Right lobe of liver (tissue), 4 donors: Measurements from ENCODE around the gene MYRF.

Experiments used
- CTCF ChIP-seq, 4 donors: fragments of 200-600 bp in 3 of 4; fragments of 450-650 bp in 1 of 4; IDR thresholded peaks; one replicate each; pipeline versions ENCODE4 v1.5.1 to v1.8.0; 2016 to 2022; ENCODE audit warnings: antibody characterized with exemption in 4 of 4, mild to moderate bottlenecking in 2 of 4
- POLR2A ChIP-seq: fragments of 450-650 bp; IDR thresholded peaks from one replicate; pipeline ENCODE4 v1.6.1; 2017; ENCODE audit warnings: antibody characterized with exemption, mild to moderate bottlenecking
- donor health status: DM: no; HTN: no; CAD: no.
- donor health status: DM: no; HTN: no; CAD: no.
- donor health status: DM: no; HTN: yes; CAD: no.

GRCh38 chr11:61783717-61784505 lies 31.5 kb downstream of the MYRF start:
- TF ChIP-seq POLR2A: no peak
- no peak for TF ChIP-seq CTCF (IDR thresholded peaks at IDR 0.05)
